ENCODE measurements around the gene AGFG1.

AGFG1 gene

DNA sequence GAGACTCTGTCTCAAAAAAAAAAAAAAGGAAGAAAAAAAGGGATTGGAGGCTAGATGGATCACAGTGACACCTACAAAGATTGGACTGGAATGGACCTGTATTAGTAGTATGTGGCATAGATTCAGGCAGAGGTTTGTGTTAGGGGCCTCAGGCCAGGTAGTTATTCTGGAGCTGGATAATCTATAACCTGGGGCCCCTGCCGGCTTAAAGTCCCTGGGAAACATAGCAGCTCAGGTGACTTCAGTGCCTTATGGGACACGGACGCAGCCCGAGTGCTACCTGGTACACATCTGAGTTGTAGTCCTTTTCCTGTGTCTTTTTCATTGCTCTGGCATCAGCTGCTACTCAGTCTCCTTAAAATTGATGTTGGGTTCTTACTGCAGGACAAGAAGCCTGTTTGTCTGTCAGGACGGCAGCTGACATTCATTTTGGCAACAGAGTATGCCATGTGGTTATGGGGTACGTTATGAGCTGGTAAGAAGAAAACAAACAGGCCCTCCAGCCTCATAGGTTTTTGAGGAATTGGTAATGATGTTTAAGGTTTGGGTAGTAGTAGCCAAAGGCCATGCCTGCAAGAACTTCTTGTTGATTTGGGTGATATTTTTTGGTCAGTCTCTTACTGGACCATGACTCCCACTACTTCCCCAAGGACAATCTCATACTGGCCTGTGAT lies 27.8 kb downstream of the AGFG1 start:
- no peak for TF ChIP-seq SIN3A (IDR thresholded peaks at IDR 0.05; ENCODE audit: borderline replicate concordance, insufficient read depth, low read length)
- no peak for TF ChIP-seq POLR2AphosphoS5 (IDR thresholded peaks at IDR 0.05; ENCODE audit: low read depth, low read length)
- TF ChIP-seq FOXP2 (optimal IDR thresholded peaks at IDR 0.05; ENCODE audit: borderline replicate concordance, extremely low read depth, extremely low read length, insufficient read depth): no peak
- no peak for TF ChIP-seq TAF1 (IDR thresholded peaks at IDR 0.05; ENCODE audit: borderline replicate concordance, insufficient read depth, low read length)
- TF ChIP-seq, protein P1, sequence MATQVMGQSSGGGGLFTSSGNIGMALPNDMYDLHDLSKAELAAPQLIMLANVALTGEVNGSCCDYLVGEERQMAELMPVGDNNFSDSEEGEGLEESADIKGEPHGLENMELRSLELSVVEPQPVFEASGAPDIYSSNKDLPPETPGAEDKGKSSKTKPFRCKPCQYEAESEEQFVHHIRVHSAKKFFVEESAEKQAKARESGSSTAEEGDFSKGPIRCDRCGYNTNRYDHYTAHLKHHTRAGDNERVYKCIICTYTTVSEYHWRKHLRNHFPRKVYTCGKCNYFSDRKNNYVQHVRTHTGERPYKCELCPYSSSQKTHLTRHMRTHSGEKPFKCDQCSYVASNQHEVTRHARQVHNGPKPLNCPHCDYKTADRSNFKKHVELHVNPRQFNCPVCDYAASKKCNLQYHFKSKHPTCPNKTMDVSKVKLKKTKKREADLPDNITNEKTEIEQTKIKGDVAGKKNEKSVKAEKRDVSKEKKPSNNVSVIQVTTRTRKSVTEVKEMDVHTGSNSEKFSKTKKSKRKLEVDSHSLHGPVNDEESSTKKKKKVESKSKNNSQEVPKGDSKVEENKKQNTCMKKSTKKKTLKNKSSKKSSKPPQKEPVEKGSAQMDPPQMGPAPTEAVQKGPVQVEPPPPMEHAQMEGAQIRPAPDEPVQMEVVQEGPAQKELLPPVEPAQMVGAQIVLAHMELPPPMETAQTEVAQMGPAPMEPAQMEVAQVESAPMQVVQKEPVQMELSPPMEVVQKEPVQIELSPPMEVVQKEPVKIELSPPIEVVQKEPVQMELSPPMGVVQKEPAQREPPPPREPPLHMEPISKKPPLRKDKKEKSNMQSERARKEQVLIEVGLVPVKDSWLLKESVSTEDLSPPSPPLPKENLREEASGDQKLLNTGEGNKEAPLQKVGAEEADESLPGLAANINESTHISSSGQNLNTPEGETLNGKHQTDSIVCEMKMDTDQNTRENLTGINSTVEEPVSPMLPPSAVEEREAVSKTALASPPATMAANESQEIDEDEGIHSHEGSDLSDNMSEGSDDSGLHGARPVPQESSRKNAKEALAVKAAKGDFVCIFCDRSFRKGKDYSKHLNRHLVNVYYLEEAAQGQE (IDR thresholded peaks at IDR 0.05; ENCODE audit: insufficient read depth in 1 of 2, low read depth in 2 of 2, low read length in 2 of 2): no peak

DNA sequence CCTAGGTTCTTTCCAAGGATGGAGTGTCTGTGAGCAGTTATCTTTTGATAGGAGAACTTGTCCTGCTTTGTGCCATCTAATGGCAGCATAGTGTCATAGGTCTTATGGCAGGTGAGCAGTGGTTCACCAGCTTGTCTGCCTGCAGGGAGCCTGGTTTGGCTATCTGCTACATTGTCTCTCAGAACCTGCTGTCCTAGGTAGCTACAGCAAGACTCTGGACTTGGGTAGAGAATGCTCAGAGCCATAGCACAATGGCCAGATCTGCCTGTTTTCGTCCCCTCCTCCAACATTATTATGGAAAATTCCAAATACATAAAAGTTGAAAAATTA lies 28.3 kb downstream of the AGFG1 start:
- TF ChIP-seq POLR2AphosphoS5 (IDR thresholded peaks at IDR 0.05; ENCODE audit: low read depth, low read length) (no peak), FOXP2 (optimal IDR thresholded peaks at IDR 0.05; ENCODE audit: borderline replicate concordance, extremely low read depth, extremely low read length, insufficient read depth) (no peak), SIN3A (IDR thresholded peaks at IDR 0.05; ENCODE audit: borderline replicate concordance, insufficient read depth, low read length) (no peak), TAF1 (IDR thresholded peaks at IDR 0.05; ENCODE audit: borderline replicate concordance, insufficient read depth, low read length) (no peak)
- TF ChIP-seq, protein P1 (IDR thresholded peaks at IDR 0.05; ENCODE audit: insufficient read depth in 1 of 2, low read depth in 2 of 2, low read length in 2 of 2): no peak

DNA sequence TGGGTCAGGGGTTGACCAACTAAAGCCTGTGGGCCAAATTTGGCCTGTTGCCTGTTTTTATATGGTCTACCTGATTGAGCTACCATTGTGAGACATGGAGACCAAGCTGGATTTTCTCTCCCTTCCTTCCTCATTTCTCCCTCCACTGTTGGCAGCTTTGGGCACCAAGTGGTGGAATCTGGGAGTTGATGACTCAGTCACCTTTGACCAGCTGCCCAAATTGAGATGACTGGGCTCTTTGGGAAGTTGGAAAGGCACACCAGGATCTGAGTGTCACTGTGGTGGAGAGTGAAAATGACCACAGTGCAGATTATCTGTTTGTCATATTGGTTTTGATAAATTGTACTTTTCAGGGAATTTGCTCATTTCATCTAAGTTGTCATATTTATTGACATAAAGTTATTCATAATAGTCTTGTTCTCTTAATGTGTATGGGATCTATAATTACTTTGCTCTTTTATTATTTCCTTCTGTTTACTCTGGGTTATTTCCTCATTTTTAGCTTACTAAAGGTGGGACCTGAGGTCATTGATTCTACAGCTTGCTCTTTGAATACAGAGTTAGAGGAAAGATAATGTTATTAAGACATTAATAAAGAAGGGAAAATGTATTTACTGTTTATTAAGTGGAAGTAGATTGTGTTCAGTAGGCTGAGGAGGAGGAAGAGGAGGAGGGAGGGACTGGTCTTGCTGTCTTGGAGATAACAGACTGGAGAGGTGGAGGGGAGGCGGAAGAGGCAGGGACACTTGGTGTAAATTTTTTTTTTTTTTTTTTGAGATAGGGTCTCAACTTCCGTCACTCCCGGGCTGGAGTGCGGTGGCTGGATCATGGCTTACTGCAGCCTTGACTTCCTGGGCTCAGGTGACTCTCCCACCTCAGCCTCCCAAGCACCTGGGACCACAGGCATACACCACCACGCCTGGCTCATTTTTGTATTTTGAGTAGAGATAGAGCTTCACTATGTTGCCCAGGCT lies 31.8 kb downstream of the AGFG1 start:
- TF ChIP-seq FOXP2 (optimal IDR thresholded peaks at IDR 0.05; ENCODE audit: borderline replicate concordance, extremely low read depth, extremely low read length, insufficient read depth): no peak
- TF ChIP-seq, protein P1 (IDR thresholded peaks at IDR 0.05; ENCODE audit: insufficient read depth in 1 of 2, low read depth in 2 of 2, low read length in 2 of 2): no peak
- no peak for TF ChIP-seq TAF1 (IDR thresholded peaks at IDR 0.05; ENCODE audit: borderline replicate concordance, insufficient read depth, low read length)
- TF ChIP-seq SIN3A (IDR thresholded peaks at IDR 0.05; ENCODE audit: borderline replicate concordance, insufficient read depth, low read length): no peak

DNA sequence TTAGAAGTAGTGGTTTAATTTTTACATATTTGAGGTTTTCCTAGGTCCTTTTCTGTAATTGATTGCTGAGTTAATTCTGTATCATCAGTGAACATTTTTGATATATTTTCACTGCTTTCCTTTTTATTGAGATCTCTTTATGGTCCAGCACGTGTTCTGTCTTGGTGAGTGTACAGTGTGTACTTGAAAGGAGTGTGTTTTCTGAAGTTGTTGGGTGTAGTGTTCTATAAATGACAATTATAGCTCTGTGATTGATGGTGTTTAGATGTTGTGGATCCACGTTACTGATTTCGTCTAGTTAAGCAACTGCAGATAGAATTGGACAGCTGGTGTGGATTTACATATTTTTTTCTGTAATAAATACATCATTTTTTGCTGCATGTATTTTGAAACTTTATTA lies 32.7 kb downstream of the AGFG1 start:
- TF ChIP-seq POLR2AphosphoS5 (IDR thresholded peaks at IDR 0.05; ENCODE audit: low read depth, low read length): no peak
- TF ChIP-seq FOXP2 (optimal IDR thresholded peaks at IDR 0.05; ENCODE audit: borderline replicate concordance, extremely low read depth, extremely low read length, insufficient read depth): no peak
- TF ChIP-seq, protein P1 (IDR thresholded peaks at IDR 0.05; ENCODE audit: insufficient read depth in 1 of 2, low read depth in 2 of 2, low read length in 2 of 2): no peak
- TF ChIP-seq SIN3A (IDR thresholded peaks at IDR 0.05; ENCODE audit: borderline replicate concordance, insufficient read depth, low read length): no peak
- no peak for TF ChIP-seq TAF1 (IDR thresholded peaks at IDR 0.05; ENCODE audit: borderline replicate concordance, insufficient read depth, low read length)
